Head of caudate nucleus (tissue), 42 donors: ENCODE measurements around the gene SMR3A.

Experiments
- DNase-seq, 42 donors: peaks; one replicate each; pipeline versions ENCODE4 v3.0.0 to v3.0.0-alpha.2; 2020 to 2021; ENCODE audit warnings: mixed read lengths in 7 of 42
- intact Hi-C: fragments of 100-400 bp; cut with DNase I; formaldehyde crosslinking; loops from one replicate; pipeline ENCODE4 v1.15.0; 2022

The SMR3A gene

GRCh38 chr4:70360460-70360859 lies at the start of gene SMR3A:
Gene SMR3A (plus strand): TSS chr4:70360760. CDS start chr4:70362116, 1,356 bp downstream.
- no peak for DNase-seq
- intact Hi-C loops: no loop called here

GRCh38 chr4:70313736-70314135 lies 46.8 kb upstream of the SMR3A start:
- intact Hi-C loops: no loop called here
- no peak for DNase-seq

GRCh38 chr4:70315928-70316327 lies 44.6 kb upstream of the SMR3A start:
- intact Hi-C loops: no loop called here
- DNase-seq: no peak

GRCh38 chr4:70326052-70326451 lies 34.5 kb upstream of the SMR3A start:
- DNase-seq: no peak
- intact Hi-C loops: no loop called here

GRCh38 chr4:70334681-70335080 lies 25.9 kb upstream of the SMR3A start, which contains the start of gene CABS1:
Gene CABS1 (plus strand): TSS chr4:70334981. CDS start chr4:70335040, 59 bp downstream.
- DNase-seq: no peak
- intact Hi-C loops: no loop called here

- no peak for DNase-seq
- intact Hi-C loops: no loop called here
Observed at GRCh38 chr4:70336043-70336442, 24.5 kb upstream of the SMR3A start.

GRCh38 chr4:70337886-70338420 lies 22.6 kb upstream of the SMR3A start:
- intact Hi-C loops: no loop called here

GRCh38 chr4:70356185-70356584 lies 4.4 kb upstream of the SMR3A start:
- intact Hi-C loops: no loop called here
- no peak for DNase-seq

More at GRCh38 chr4:70337886-70338420, 22.6 kb upstream of the SMR3A start:
- no peak for DNase-seq

- DNase-seq: no peak
- intact Hi-C loops: no loop called here
Observed at GRCh38 chr4:70359115-70359661, 1.4 kb upstream of the SMR3A start.

GRCh38 chr4:70364002-70364401 lies 3.4 kb downstream of the SMR3A start:
- no peak for DNase-seq
- intact Hi-C loops: no loop called here

- DNase-seq: no peak
- intact Hi-C loops: no loop called here
Observed at GRCh38 chr4:70365479-70365878, 4.9 kb downstream of the SMR3A start.

- no peak for DNase-seq
- intact Hi-C loops: no loop called here
Observed at GRCh38 chr4:70367813-70368212, 7.3 kb downstream of the SMR3A start.

GRCh38 chr4:70371987-70372386 lies 11.4 kb downstream of the SMR3A start:
- intact Hi-C loops: no loop called here

GRCh38 chr4:70372760-70373159 lies 12.2 kb downstream of the SMR3A start:
- intact Hi-C loops: no loop called here
- DNase-seq: no peak

More at GRCh38 chr4:70371987-70372386, 11.4 kb downstream of the SMR3A start:
- DNase-seq: no peak

GRCh38 chr4:70380578-70380977 lies 20.0 kb downstream of the SMR3A start:
- intact Hi-C loops: no loop called here
- DNase-seq: no peak

- no peak for DNase-seq
- intact Hi-C loops: no loop called here
Observed at GRCh38 chr4:70382691-70383181, 22.2 kb downstream of the SMR3A start, which contains the start of gene SMR3B. Gene SMR3B (plus strand): TSS chr4:70383131. CDS start chr4:70384511, 1,380 bp downstream.

- no peak for DNase-seq
- intact Hi-C loops: no loop called here
Observed at GRCh38 chr4:70392057-70392776, 31.7 kb downstream of the SMR3A start.

GRCh38 chr4:70397580-70397979 lies 37.0 kb downstream of the SMR3A start, which contains the start of gene OPRPN:
Gene OPRPN (plus strand): TSS chr4:70397940. CDS start chr4:70399286, 1,346 bp downstream.
- intact Hi-C loops: no loop called here

GRCh38 chr4:70399319-70399718 lies 38.8 kb downstream of the SMR3A start:
- intact Hi-C loops: no loop called here
- no peak for DNase-seq

More at GRCh38 chr4:70397580-70397979, 37.0 kb downstream of the SMR3A start, which contains the start of gene OPRPN:
- no peak for DNase-seq

- no peak for DNase-seq
- intact Hi-C loops: no loop called here
Observed at GRCh38 chr4:70402762-70403161, 42.2 kb downstream of the SMR3A start.
